ENCODE results near the gene ZNF77. TPM values are rescaled to one million over a fixed set of nuclear protein-coding genes. Genes with fewer than 3 reads are reported as not detected.

Gene ZNF77
- total and polyA plus RNA-seq, 10 of the 15 experiments (the other 5 are each of a cell fraction or from before 2014, with no cell fraction given), result 1.9 to 4.7 (median 3.0) TPM

- Histone ChIP-seq H3K27me3 (replicated peaks in 1 of 2; ENCODE audit: control insufficient read depth in 2 of 2, insufficient read depth in 2 of 2, low read length in 1 of 2) (no peaks in the 10 kb centered on the region), H3K36me3 (ENCODE audit: control insufficient read depth in 2 of 2, insufficient read depth in 2 of 2, low read length in 1 of 2) (0 out of 4 replicates have a peak, but pooled peaks cover 0 to 3% of the 10 kb centered on the region in 2 experiments), H4K20me1 (ENCODE audit: control insufficient read depth, insufficient read depth) (no peaks in the 10 kb centered on the region), H2AFZ (ENCODE audit: control insufficient read depth, low read depth, low read length) (peak within 1 kb of the TSS; percentile 93), H3K9ac (ENCODE audit: control insufficient read depth, insufficient read depth, low read length) (peak within 1 kb of the TSS; percentile 87), H3K4me1 (ENCODE audit: control insufficient read depth, insufficient read depth, low read length) (no peaks in the 10 kb centered on the region), H3K4me3 (peak within 1 kb of the TSS; percentile 84), H3K4me2 (ENCODE audit: control insufficient read depth, insufficient read depth) (peak within 1 kb of the TSS; percentile 97), H3K27ac (ENCODE audit: control insufficient read depth, insufficient read depth) (peak within 1 kb of the TSS; percentile 79), H3K79me2 (ENCODE audit: control insufficient read depth, insufficient read depth, low read length) (peaks cover 16% of the 10 kb centered on the region), H3K9me3 (replicated peaks; ENCODE audit: control insufficient read depth, insufficient read depth, low read length) (peaks cover 3% of the 10 kb centered on the region; the same call in 2 of the 3 replicates)
- ChIA-PET CTCF (interaction anchor here (0.6 to 1.4 kb wide), 3 partner anchors 12 to 117 kb away, joined by 3 to 10 read pairs (median 3); partner anchors contain the start of gene SGTA), RAD21 (ENCODE audit: unreplicated experiment) (interaction anchor here (0.7 to 1.0 kb wide), 2 partner anchors 13 to 50 kb away, joined by 3 read pairs; no protein-coding TSS in a partner anchor), POLR2A (interaction anchor here (0.6 to 1.0 kb wide), 4 partner anchors 25 to 81 kb away, joined by 3 to 6 read pairs (median 4); no protein-coding TSS in a partner anchor), SMC1A (ENCODE audit: uncharacterized antibody, unreplicated experiment) (interaction anchor here (0.9 kb wide), 1 partner anchor 13 kb away, joined by 4 read pairs; no protein-coding TSS in a partner anchor)
- WGBS (ENCODE audit: insufficient coverage, insufficient replicate concordance, low lambda C conversion rate, missing lambda C conversion rate), result under 1% methylated on average over 80 of the region's 100 CpGs
- no TSS peak for BruUV-seq (replicated peaks)
- ATAC-seq (peak; percentile 100), FAIRE-seq (peak; percentile 100), DNase-seq (ENCODE audit: low read depth, low spot score) (peak; percentile 92)
- intact Hi-C loops (cut with micrococcal nuclease; ENCODE audit: unreplicated experiment), result no loop called here
- in situ Hi-C loops (cut with MboI), result no loop called here
- TF ChIP-seq RFX5 (IDR thresholded peaks at IDR 0.05; ENCODE audit: low read depth, low read length) (peak; percentile 44; the same call in 1 of the 2 replicates), ATF3 (IDR thresholded peaks at IDR 0.05; ENCODE audit: borderline replicate concordance, extremely low read depth, low read depth, low read length) (no peak), ZNF207 (IDR thresholded peaks at IDR 0.05; ENCODE audit: borderline replicate concordance) (no peak), RAD21 (IDR thresholded peaks at IDR 0.05; ENCODE audit: insufficient read depth, low read depth, low read length) (no peak), RAD51 (IDR thresholded peaks at IDR 0.05) (no peak), BCL11A (IDR thresholded peaks at IDR 0.05; ENCODE audit: low read depth, low read length) (no peak), TARDBP (IDR thresholded peaks at IDR 0.05; ENCODE audit: borderline replicate concordance) (no peak), JUND (IDR thresholded peaks at IDR 0.05; ENCODE audit: low read depth, low read length) (no peak), MXI1 (IDR thresholded peaks at IDR 0.05; ENCODE audit: low read depth, low read length) (peak; percentile 73), ATF7 (IDR thresholded peaks at IDR 0.05; ENCODE audit: low read depth) (no peak), NRF1 (conservative IDR thresholded peaks at IDR 0.05; ENCODE audit: low read depth, low read length) (no peak), STAT3 (IDR thresholded peaks at IDR 0.05; ENCODE audit: low read depth, low read length) (no peak), PAX5 (IDR thresholded peaks at IDR 0.05; ENCODE audit: borderline replicate concordance, low read depth, low read length) (no peak), NFYB (IDR thresholded peaks at IDR 0.05; ENCODE audit: insufficient read depth, low read depth, low read length) (peak; percentile 93), PRDM15 (CRISPR knock-in tag; IDR thresholded peaks at IDR 0.05) (no peak), BACH1 (IDR thresholded peaks at IDR 0.05; ENCODE audit: borderline replicate concordance) (peak; percentile 93)
Measured at GRCh38 chr19:2900296-2901252, 44.2 kb downstream of the ZNF77 start, which contains the start of gene ZNF57. TSS of gene ZNF57 (plus strand) at chr19:2900928. CDS start at chr19:2901046, 118 bp downstream.

All from GM12878 (cell line).